ENCODE data around the gene BEND6.

DNA sequence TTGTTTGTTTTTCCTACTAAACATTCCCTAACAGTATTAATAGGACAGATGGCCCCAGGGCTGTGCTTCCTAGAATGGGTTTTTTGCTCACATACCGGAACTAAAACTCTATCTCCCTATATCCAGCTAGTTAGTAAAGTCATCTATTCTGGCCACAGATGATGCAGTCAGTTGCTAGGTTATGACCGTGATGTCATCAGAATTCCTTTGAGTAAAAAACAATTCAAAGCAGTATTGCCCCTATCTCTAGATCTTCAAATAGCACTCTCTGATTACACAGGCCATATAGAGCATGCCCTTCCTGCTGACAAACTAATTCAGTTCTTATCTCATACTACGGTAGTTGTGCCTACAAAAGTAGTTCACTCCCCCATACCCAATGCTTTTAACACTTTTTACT, 117.2 kb downstream of the BEND6 start:
- TF ChIP-seq, protein P1, sequence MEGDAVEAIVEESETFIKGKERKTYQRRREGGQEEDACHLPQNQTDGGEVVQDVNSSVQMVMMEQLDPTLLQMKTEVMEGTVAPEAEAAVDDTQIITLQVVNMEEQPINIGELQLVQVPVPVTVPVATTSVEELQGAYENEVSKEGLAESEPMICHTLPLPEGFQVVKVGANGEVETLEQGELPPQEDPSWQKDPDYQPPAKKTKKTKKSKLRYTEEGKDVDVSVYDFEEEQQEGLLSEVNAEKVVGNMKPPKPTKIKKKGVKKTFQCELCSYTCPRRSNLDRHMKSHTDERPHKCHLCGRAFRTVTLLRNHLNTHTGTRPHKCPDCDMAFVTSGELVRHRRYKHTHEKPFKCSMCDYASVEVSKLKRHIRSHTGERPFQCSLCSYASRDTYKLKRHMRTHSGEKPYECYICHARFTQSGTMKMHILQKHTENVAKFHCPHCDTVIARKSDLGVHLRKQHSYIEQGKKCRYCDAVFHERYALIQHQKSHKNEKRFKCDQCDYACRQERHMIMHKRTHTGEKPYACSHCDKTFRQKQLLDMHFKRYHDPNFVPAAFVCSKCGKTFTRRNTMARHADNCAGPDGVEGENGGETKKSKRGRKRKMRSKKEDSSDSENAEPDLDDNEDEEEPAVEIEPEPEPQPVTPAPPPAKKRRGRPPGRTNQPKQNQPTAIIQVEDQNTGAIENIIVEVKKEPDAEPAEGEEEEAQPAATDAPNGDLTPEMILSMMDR (IDR thresholded peaks at IDR 0.05; ENCODE audit: low read depth, low read length, missing input control) = no peak
- TF ChIP-seq JUND (IDR thresholded peaks at IDR 0.05) (no peak), YY1 (IDR thresholded peaks at IDR 0.05) (no peak), FOXA1 (IDR thresholded peaks at IDR 0.05) (no peak), TAF1 (conservative IDR thresholded peaks at IDR 0.05) (no peak)
- TF ChIP-seq, protein P2, sequence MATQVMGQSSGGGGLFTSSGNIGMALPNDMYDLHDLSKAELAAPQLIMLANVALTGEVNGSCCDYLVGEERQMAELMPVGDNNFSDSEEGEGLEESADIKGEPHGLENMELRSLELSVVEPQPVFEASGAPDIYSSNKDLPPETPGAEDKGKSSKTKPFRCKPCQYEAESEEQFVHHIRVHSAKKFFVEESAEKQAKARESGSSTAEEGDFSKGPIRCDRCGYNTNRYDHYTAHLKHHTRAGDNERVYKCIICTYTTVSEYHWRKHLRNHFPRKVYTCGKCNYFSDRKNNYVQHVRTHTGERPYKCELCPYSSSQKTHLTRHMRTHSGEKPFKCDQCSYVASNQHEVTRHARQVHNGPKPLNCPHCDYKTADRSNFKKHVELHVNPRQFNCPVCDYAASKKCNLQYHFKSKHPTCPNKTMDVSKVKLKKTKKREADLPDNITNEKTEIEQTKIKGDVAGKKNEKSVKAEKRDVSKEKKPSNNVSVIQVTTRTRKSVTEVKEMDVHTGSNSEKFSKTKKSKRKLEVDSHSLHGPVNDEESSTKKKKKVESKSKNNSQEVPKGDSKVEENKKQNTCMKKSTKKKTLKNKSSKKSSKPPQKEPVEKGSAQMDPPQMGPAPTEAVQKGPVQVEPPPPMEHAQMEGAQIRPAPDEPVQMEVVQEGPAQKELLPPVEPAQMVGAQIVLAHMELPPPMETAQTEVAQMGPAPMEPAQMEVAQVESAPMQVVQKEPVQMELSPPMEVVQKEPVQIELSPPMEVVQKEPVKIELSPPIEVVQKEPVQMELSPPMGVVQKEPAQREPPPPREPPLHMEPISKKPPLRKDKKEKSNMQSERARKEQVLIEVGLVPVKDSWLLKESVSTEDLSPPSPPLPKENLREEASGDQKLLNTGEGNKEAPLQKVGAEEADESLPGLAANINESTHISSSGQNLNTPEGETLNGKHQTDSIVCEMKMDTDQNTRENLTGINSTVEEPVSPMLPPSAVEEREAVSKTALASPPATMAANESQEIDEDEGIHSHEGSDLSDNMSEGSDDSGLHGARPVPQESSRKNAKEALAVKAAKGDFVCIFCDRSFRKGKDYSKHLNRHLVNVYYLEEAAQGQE (IDR thresholded peaks at IDR 0.05) = no peak

All from liver (tissue), 3 donors.